ENCODE data around the gene ZNF628. TPM values are rescaled to one million over a fixed set of nuclear protein-coding genes. Genes with fewer than 3 reads are reported as not detected.

Gene ZNF628
- total RNA-seq, 2 donors from 2014 or later, result 7.9 to 9.0 TPM

- H3K4me1 Mint-ChIP-seq (ENCODE audit: low read depth), result peaks cover 15% of the 10 kb centered on the region
- peaks cover 0 to 1% of the 10 kb centered on the region in 2 donors for H3K36me3 Mint-ChIP-seq (ENCODE audit: insufficient read depth in 2 of 2)
- DNase-seq (no peak), ATAC-seq (replicated peaks in 1 of 2) (no peak)
- H3K4me3 Mint-ChIP-seq, result peak overlapping the region; percentile 59 to 78
- H3K27me3 Mint-ChIP-seq (ENCODE audit: low read depth), result no peaks in the 10 kb centered on the region
- no peaks in the 10 kb centered on the region for H3K9me3 Mint-ChIP-seq
- H3K27ac Mint-ChIP-seq, result peak overlapping the region; percentile 1
Observed at GRCh38 chr19:55486043-55486970, 9.9 kb downstream of the ZNF628 start.

- peak; percentile 39 to 45 for DNase-seq
- no peaks in the 10 kb centered on the region for H3K27me3 Mint-ChIP-seq (ENCODE audit: low read depth)
- H3K4me3 Mint-ChIP-seq, result peak overlapping the region; percentile 44 to 68
- no peaks in the 10 kb centered on the region for H3K9me3 Mint-ChIP-seq
- H3K36me3 Mint-ChIP-seq (ENCODE audit: insufficient read depth in 2 of 2), result peaks cover 0 to 1% of the 10 kb centered on the region in 2 donors
- H3K27ac Mint-ChIP-seq, result no peak overlapping the region
- ATAC-seq (replicated peaks in 1 of 2), result peak; percentile 22 to 52
- H3K4me1 Mint-ChIP-seq (ENCODE audit: low read depth), result peaks cover 15% of the 10 kb centered on the region
Observed at GRCh38 chr19:55486971-55487923, 10.8 kb downstream of the ZNF628 start.

GRCh38 chr19:55487924-55488687, 11.7 kb downstream of the ZNF628 start, which contains the start of gene SSC5D:
SSC5D (plus strand) TSS chr19:55488436; CDS start chr19:55488590, 154 bp downstream.
- no peak within 1 kb of the TSS for H3K27ac Mint-ChIP-seq
- no peaks in the 10 kb centered on the region for H3K9me3 Mint-ChIP-seq
- peaks cover 0 to 1% of the 10 kb centered on the region in 2 donors for H3K36me3 Mint-ChIP-seq (ENCODE audit: insufficient read depth in 2 of 2)
- DNase-seq, result no peak
- no peak for ATAC-seq (replicated peaks in 1 of 2)
- peak within 1 kb of the TSS; percentile 44 to 68 for H3K4me3 Mint-ChIP-seq
- no peaks in the 10 kb centered on the region for H3K27me3 Mint-ChIP-seq (ENCODE audit: low read depth)
- H3K4me1 Mint-ChIP-seq (ENCODE audit: low read depth), result peaks cover 15% of the 10 kb centered on the region

DNA sequence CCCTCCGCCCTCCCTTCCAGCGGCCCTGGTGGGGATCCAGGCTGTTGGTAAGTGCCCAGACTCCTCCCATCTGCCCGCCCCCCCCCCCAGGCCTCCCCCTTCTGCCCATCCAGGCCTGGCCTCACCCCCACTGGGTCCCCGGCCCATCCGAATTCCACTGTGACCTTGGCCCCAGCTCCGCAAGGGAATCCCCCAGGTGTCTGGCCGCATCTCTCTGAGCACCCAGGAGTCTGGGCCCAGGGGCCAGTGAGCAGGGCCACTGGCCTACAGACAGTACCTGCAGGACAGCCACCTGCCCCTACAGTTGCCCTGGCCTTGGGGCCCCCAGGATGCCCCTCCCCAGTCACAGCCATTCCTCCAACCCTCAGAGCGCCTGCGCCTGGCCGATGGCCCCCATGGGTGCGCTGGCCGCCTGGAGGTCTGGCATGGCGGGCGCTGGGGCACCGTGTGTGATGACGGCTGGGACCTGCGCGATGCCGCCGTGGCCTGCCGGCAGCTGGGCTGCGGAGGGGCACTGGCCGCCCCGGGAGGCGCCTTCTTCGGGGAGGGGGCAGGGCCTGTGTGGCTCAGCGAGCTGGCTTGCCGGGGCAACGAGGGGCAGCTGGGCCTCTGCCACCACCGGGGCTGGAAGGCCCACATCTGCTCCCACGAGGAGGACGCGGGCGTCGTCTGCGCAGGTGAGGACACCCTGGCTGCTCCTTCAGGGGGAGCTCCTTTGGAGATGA, 12.7 kb downstream of the ZNF628 start:
- Mint-ChIP-seq H3K27me3 (ENCODE audit: low read depth) (no peaks in the 10 kb centered on the region), H3K4me3 (no peak overlapping the region), H3K27ac (no peak overlapping the region), H3K9me3 (no peaks in the 10 kb centered on the region), H3K4me1 (ENCODE audit: low read depth) (peaks cover 15% of the 10 kb centered on the region), H3K36me3 (ENCODE audit: insufficient read depth in 2 of 2) (peaks cover 0 to 1% of the 10 kb centered on the region in 2 donors)
- DNase-seq, result no peak
- ATAC-seq (replicated peaks in 1 of 2), result no peak

DNA sequence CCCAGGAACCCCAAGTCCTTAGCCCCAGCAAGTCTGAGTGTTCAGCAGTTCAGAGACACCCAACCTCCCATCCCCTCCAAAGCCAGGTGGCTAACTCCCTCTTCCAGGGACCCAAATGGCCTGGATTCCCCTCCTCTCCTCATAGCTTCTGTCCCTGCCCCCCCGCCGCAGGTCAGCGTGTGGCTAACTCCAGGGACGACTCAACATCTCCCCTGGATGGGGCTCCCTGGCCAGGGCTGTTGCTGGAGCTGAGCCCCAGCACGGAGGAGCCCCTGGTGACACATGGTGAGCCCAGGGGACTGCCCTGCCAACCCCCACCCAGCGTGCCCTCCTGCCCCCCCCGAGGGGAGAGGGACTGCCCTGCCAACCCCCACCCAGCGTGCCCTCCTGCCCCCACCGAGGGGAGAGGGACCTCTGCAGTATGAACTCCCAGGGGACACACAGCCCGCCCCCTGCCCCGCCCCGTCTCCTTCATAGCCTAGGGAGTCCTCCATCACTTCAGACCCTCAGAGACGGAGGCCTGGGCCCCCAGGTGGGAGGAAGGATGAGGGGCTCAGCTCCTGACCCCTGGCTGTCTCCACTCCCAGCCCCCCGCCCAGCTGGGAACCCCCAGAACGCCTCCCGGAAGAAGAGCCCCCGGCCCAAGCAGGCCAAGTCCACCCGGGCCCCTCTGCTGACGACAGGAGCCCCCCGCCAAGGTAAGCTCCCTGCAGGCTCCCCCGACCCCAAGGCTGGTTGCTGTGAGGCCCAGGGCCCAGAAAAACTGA, 13.5 kb downstream of the ZNF628 start:
- no peak overlapping the region for H3K27ac Mint-ChIP-seq
- no peak for DNase-seq
- H3K4me3 Mint-ChIP-seq, result no peak overlapping the region

DNA sequence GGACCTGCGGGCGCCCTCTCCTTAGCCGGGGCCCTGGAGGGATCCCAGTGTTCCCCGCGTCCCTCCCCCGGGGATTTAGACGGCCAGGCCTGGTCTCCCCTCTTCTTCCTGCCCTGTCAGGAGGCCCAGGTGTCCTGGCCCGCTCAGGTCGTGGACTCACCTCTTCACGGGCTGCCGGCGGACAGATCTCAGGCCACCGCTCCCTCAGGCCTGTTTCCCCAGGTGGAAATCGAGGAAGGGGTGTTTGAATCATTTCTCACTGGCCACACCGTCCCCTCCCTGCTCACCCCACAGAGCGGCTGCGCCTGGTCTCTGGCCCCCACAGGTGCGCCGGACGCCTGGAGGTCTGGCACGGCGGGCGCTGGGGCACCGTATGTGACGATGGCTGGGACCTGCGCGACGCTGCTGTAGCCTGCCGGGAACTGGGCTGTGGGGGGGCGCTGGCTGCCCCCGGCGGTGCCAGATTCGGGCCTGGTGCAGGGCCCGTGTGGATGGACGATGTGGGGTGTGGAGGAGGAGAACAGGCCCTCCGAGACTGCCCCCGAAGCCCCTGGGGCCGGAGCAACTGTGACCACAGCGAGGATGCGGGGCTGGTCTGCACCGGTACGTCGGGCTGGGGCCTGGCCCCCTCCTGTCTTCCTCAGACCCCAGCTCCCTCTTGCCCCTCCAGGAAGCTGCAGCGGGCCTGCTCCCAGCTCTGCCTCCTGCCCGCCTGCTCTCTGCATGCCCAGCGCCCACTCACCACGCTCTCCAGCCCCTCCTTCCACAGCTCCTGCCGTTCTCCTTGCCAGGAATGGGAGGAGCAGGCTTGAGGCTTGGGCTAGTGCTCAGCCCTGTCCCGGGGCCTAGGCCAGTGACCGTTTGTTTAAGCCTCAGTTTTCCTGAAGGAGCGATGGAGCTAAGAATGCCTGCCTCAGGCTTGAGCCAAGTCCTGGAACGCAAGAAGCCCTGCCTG, 14.3 kb downstream of the ZNF628 start:
- ATAC-seq (replicated peaks in 1 of 2) (no peak), DNase-seq (no peak)
- H3K36me3 Mint-ChIP-seq (ENCODE audit: insufficient read depth in 2 of 2), result peaks cover 0 to 1% of the 10 kb centered on the region in 2 donors
- peaks cover 15% of the 10 kb centered on the region for H3K4me1 Mint-ChIP-seq (ENCODE audit: low read depth)
- no peak overlapping the region for H3K4me3 Mint-ChIP-seq
- H3K9me3 Mint-ChIP-seq, result no peaks in the 10 kb centered on the region
- H3K27ac Mint-ChIP-seq, result no peak overlapping the region
- H3K27me3 Mint-ChIP-seq (ENCODE audit: low read depth), result no peaks in the 10 kb centered on the region

More for the DNA sequence above, 13.5 kb downstream of the ZNF628 start:
- ATAC-seq (replicated peaks in 1 of 2), result no peak
- H3K4me1 Mint-ChIP-seq (ENCODE audit: low read depth), result peaks cover 15% of the 10 kb centered on the region
- H3K9me3 Mint-ChIP-seq, result no peaks in the 10 kb centered on the region
- H3K36me3 Mint-ChIP-seq (ENCODE audit: insufficient read depth in 2 of 2), result peaks cover 0 to 1% of the 10 kb centered on the region in 2 donors
- no peaks in the 10 kb centered on the region for H3K27me3 Mint-ChIP-seq (ENCODE audit: low read depth)

- no peak for ATAC-seq (replicated peaks in 1 of 2)
- H3K4me1 Mint-ChIP-seq (ENCODE audit: low read depth), result peaks cover 10% of the 10 kb centered on the region
Observed at GRCh38 chr19:55491546-55492360, 15.3 kb downstream of the ZNF628 start.

DNA sequence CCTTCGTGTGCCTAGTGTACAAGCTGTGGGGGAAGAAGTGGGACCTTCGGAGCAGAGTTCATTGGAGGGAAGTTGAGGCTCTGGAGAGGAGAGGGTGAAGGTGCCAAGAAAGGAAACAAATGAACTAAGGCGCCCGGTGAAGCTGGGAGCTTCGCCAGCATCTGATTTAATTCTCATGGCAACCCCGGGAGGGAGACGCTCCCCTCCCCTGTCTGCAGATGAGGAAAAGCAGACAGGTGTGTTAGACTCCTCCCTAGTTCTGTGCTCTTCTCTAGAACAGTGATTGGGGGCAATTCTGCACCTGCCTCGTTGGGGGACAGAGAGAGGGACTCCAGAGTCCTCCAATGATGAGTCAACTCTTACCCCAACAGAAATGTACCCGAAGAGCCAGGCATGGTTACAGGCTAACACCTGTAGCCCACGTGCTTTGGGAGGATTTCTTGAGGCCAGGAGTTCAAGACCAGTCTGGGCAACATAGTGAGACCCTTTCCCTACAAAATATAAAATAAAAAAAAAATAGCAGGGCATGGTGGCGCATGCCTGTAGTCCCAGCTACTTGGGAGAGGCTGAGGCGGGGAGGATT, 16.0 kb downstream of the ZNF628 start:
- peaks cover 3% of the 10 kb centered on the region for H3K4me1 Mint-ChIP-seq (ENCODE audit: low read depth)
- H3K27me3 Mint-ChIP-seq (ENCODE audit: low read depth), result no peaks in the 10 kb centered on the region
- no peak overlapping the region for H3K27ac Mint-ChIP-seq

More at GRCh38 chr19:55491546-55492360, 15.3 kb downstream of the ZNF628 start:
- no peak overlapping the region for H3K27ac Mint-ChIP-seq
- H3K9me3 Mint-ChIP-seq, result no peaks in the 10 kb centered on the region
- H3K4me3 Mint-ChIP-seq, result no peak overlapping the region
- H3K36me3 Mint-ChIP-seq (ENCODE audit: insufficient read depth in 2 of 2), result no peaks in the 10 kb centered on the region
- no peaks in the 10 kb centered on the region for H3K27me3 Mint-ChIP-seq (ENCODE audit: low read depth)
- no peak for DNase-seq

DNA sequence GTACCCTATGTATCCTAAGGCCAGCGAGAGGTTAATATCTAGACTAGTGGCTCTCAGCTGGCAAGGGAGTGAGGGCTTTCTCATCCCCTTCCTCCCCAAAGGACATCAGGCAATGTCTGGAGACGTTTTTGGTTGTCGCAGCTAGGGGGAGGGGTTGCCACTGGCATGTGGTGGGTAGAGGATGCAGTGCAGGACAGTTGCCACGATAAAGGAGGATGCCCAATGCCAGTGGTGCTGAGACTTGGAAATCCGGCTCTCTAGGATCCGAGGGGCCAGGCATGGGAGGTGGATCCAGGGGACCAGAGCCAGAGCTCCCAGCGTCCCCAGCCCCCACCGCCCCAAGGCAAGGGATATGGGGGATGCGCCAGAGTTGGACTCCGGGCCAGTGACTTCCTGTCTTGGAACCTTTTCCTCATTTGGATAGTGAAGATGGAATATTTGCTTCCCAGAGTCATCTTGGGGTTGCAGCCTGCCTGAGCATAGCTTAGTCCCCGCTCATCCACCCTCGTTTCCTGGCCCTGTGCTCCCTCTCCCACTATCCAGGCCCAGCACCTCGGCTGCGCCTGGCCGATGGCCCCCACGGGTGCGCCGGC, 16.7 kb downstream of the ZNF628 start:
- ATAC-seq (replicated peaks in 1 of 2) (no peak), DNase-seq (no peak)
- Mint-ChIP-seq H3K4me1 (ENCODE audit: low read depth) (no peaks in the 10 kb centered on the region), H3K36me3 (ENCODE audit: insufficient read depth in 2 of 2) (no peaks in the 10 kb centered on the region), H3K4me3 (no peak overlapping the region), H3K27ac (no peak overlapping the region), H3K9me3 (no peaks in the 10 kb centered on the region), H3K27me3 (ENCODE audit: low read depth) (no peaks in the 10 kb centered on the region)

More for the DNA sequence above, 16.0 kb downstream of the ZNF628 start:
- Mint-ChIP-seq H3K36me3 (ENCODE audit: insufficient read depth in 2 of 2) (no peaks in the 10 kb centered on the region), H3K4me3 (no peak overlapping the region), H3K9me3 (no peaks in the 10 kb centered on the region)
- DNase-seq, result no peak
- no peak for ATAC-seq (replicated peaks in 1 of 2)

Data from activated T-cell treated with anti-CD3 and anti-CD28 coated beads, Interleukin-2, amount 50 U/mL, for 72 hours (primary cell).